ENCODE results near the gene CREBBP. TPM values are rescaled to one million over a fixed set of nuclear protein-coding genes. Genes with fewer than 3 reads are reported as not detected.
A peak's percentile ranks its signal among the peaks of the same experiment; 100 is the strongest.

CREBBP gene
- total and polyA plus RNA-seq, 2 experiments from 2014 or later, result 36.9 to 54.8 TPM

GRCh38 chr16:3856367-3857141, 24.0 kb downstream of the CREBBP start (continued):
- TF ChIP-seq NANOG (IDR thresholded peaks at IDR 0.05; ENCODE audit: borderline replicate concordance) (no peak), POLR2AphosphoS5 (IDR thresholded peaks at IDR 0.05; ENCODE audit: low read depth) (no peak), EZH2 (IDR thresholded peaks at IDR 0.05; ENCODE audit: low read depth, unreplicated experiment) (no peak), JUNB (IDR thresholded peaks at IDR 0.05; ENCODE audit: unreplicated experiment) (no peak), STAT1 (IDR thresholded peaks at IDR 0.05; ENCODE audit: unreplicated experiment) (no peak), CREB1 (CRISPR knock-in tag; IDR thresholded peaks at IDR 0.05; ENCODE audit: low read depth) (no peak)
- TF ChIP-seq, protein P1, sequence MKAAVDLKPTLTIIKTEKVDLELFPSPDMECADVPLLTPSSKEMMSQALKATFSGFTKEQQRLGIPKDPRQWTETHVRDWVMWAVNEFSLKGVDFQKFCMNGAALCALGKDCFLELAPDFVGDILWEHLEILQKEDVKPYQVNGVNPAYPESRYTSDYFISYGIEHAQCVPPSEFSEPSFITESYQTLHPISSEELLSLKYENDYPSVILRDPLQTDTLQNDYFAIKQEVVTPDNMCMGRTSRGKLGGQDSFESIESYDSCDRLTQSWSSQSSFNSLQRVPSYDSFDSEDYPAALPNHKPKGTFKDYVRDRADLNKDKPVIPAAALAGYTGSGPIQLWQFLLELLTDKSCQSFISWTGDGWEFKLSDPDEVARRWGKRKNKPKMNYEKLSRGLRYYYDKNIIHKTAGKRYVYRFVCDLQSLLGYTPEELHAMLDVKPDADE (IDR thresholded peaks at IDR 0.05), result no peak

- Histone ChIP-seq H3F3A (replicated peaks; ENCODE audit: low read depth) (no peaks in the 10 kb centered on the region), H3K27me3 (ENCODE audit: insufficient read depth) (no peaks in the 10 kb centered on the region), H3K4me3 (no peak overlapping the region), H3K4me1 (ENCODE audit: insufficient read depth) (peaks cover 19% of the 10 kb centered on the region), H3K27ac (ENCODE audit: low read depth) (peak overlapping the region; percentile 27; the same call in 1 of the 2 replicates), H3K4me2 (no peak overlapping the region), H4K20me1 (replicated peaks; ENCODE audit: insufficient read depth) (peaks cover 74% of the 10 kb centered on the region), H3K79me2 (replicated peaks; ENCODE audit: insufficient read depth) (peaks cover 100% of the 10 kb centered on the region), H3K36me3 (ENCODE audit: insufficient read depth) (no peaks in the 10 kb centered on the region; the same call in 1 of the 2 replicates), H3K9me2 (ENCODE audit: insufficient read depth) (no peaks in the 10 kb centered on the region), H2AFZ (no peak overlapping the region)
- Mint-ChIP-seq H3K4me3 (no peak overlapping the region), H3K9me3 (no peaks in the 10 kb centered on the region), H3K27me3 (ENCODE audit: insufficient read depth, low read depth, poor library complexity) (no peaks in the 10 kb centered on the region), H3K27ac (no peak overlapping the region), H3K36me3 (ENCODE audit: low read depth) (0 out of 3 replicates have a peak, but pooled peaks cover 7% of the 10 kb centered on the region), H3K4me1 (peaks cover 25% of the 10 kb centered on the region)
- DNase-seq (ENCODE audit: low spot score), result no peak
- TF ChIP-seq EZH2phosphoT487 (IDR thresholded peaks at IDR 0.05; ENCODE audit: unreplicated experiment), result no peak
- no peak for ATAC-seq
Observed at GRCh38 chr16:3854750-3855541, 25.6 kb downstream of the CREBBP start.

DNA sequence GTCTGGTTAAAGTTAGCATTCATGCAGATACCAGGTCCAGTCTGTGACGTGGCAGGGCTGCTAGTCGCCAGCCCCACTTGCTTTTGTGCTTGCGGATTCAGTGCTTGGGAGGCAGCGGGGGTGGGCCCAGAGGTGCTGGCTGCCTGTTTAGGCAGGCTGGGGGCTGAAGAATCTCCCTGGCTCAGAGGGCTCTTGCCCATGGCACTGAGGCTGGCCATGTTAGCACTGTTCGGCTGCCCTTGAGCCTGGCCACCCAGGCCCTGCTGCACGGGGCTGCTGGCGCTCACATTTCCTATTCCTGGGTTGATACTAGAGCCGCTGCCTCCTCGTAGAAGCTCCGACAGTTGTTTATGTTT, 30.0 kb downstream of the CREBBP start:
- peaks cover 70% of the 10 kb centered on the region for H4K20me1 ChIP-seq (replicated peaks; ENCODE audit: insufficient read depth)
- no peaks in the 10 kb centered on the region for H3K9me2 ChIP-seq (ENCODE audit: insufficient read depth)
- peak overlapping the region; percentile 39; the same call in 1 of the 2 replicates for H3K27ac ChIP-seq (ENCODE audit: low read depth)
- H3K4me1 ChIP-seq (ENCODE audit: insufficient read depth), result no peaks in the 10 kb centered on the region
- no peak overlapping the region for H3K4me3 ChIP-seq
- H3K27me3 Mint-ChIP-seq (ENCODE audit: insufficient read depth, low read depth, poor library complexity), result no peaks in the 10 kb centered on the region
- H2AFZ ChIP-seq, result no peak overlapping the region
- H3K36me3 ChIP-seq (ENCODE audit: insufficient read depth), result peaks cover 5% of the 10 kb centered on the region; the same call in 1 of the 2 replicates
- ATAC-seq, result no peak
- H3K27ac Mint-ChIP-seq, result no peak overlapping the region; the same call in 1 of the 2 replicates
- H3K27me3 ChIP-seq (ENCODE audit: insufficient read depth), result no peaks in the 10 kb centered on the region
- H3K4me1 Mint-ChIP-seq, result peaks cover 5% of the 10 kb centered on the region; the same call in 1 of the 3 replicates
- H3K79me2 ChIP-seq (replicated peaks; ENCODE audit: insufficient read depth), result peaks cover 95% of the 10 kb centered on the region
- H3K4me3 Mint-ChIP-seq, result no peak overlapping the region
- H3K4me2 ChIP-seq, result no peak overlapping the region
- H3F3A ChIP-seq (replicated peaks; ENCODE audit: low read depth), result no peaks in the 10 kb centered on the region
- no peaks in the 10 kb centered on the region for H3K9me3 Mint-ChIP-seq
- peaks cover 31% of the 10 kb centered on the region for H3K36me3 Mint-ChIP-seq (ENCODE audit: low read depth)
- no peak for DNase-seq (ENCODE audit: low spot score)
- TF ChIP-seq, protein P2, sequence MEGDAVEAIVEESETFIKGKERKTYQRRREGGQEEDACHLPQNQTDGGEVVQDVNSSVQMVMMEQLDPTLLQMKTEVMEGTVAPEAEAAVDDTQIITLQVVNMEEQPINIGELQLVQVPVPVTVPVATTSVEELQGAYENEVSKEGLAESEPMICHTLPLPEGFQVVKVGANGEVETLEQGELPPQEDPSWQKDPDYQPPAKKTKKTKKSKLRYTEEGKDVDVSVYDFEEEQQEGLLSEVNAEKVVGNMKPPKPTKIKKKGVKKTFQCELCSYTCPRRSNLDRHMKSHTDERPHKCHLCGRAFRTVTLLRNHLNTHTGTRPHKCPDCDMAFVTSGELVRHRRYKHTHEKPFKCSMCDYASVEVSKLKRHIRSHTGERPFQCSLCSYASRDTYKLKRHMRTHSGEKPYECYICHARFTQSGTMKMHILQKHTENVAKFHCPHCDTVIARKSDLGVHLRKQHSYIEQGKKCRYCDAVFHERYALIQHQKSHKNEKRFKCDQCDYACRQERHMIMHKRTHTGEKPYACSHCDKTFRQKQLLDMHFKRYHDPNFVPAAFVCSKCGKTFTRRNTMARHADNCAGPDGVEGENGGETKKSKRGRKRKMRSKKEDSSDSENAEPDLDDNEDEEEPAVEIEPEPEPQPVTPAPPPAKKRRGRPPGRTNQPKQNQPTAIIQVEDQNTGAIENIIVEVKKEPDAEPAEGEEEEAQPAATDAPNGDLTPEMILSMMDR (conservative IDR thresholded peaks at IDR 0.05; ENCODE audit: low read depth in 2 of 2), result no peak
- TF ChIP-seq POLR2AphosphoS5 (IDR thresholded peaks at IDR 0.05; ENCODE audit: low read depth), result no peak
